GM18507 (cell line): ENCODE measurements around the gene NAXE.

Source experiments
- DNase-seq: peaks from one replicate; pipeline ENCODE4 v3.0.0; 2011; ENCODE audit warnings: low read depth; ENCODE audit not compliant: insufficient read length; ENCODE audit errors: extremely low spot score
- FAIRE-seq: peaks from 2 replicates; lab custom pipeline; 2011; peaks lifted over from hg19 to GRCh38; lab: Jason Lieb, UNC

The NAXE gene

DNA sequence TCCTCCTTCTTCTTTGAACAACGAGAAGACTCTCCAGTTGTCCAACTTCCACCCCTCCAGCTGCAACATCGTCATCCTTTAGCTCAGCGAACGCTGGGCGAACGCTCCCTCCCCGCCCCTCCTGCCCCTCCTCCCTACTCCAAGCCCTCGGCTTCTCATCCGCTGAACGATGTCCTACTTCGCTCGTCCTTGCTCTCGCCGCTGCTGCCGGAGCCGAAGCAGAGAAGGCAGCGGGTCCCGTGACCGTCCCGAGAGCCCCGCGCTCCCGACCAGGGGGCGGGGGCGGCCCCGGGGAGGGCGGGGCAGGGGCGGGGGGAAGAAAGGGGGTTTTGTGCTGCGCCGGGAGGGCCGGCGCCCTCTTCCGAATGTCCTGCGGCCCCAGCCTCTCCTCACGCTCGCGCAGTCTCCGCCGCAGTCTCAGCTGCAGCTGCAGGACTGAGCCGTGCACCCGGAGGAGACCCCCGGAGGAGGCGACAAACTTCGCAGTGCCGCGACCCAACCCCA lies 50.2 kb downstream of the NAXE start, which contains the start of gene BCAN:
TSS of gene BCAN (plus strand) at position 357 of the 504 bp plus-strand sequence. CDS start 3,938 bp downstream, outside the sequence.
- FAIRE-seq: no peak
- no peak for DNase-seq

GRCh38 chr1:156642265-156643048 lies 50.9 kb downstream of the NAXE start:
- FAIRE-seq (no peak), DNase-seq (no peak)

DNA sequence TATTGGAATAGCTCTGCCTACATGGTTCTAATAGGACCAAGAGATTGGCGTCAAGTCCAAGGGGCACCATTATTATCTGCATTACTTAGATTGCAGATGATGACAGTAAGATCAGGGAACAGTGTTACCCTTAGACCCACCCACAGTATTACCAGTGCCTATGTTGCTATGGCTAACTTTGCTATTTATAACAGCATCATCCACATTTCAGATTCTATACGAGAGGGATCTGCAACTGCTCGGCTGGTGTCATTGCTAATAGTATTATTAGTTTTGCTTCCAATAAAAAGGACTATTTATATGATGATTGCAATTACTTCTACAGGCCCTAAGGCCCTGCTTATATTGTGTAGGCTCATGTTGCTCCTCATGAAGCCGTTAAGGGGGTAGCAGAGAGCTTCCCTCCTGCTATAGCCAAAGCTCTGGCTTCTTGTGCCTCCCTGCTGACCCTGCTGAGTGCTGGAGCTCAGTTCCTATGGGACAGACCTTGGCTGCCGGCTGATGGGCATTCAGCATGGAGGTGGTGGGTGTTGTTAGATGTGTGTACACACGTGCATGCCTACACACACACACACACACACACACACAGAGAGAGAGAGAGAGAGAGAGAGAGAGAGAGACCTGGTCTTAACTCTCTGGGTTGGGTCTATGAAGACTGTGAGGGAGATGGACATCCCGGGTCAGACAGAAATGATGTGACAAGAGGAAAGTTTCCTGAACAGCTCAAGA lies 51.6 kb downstream of the NAXE start:
- FAIRE-seq: no peak
- no peak for DNase-seq

DNA sequence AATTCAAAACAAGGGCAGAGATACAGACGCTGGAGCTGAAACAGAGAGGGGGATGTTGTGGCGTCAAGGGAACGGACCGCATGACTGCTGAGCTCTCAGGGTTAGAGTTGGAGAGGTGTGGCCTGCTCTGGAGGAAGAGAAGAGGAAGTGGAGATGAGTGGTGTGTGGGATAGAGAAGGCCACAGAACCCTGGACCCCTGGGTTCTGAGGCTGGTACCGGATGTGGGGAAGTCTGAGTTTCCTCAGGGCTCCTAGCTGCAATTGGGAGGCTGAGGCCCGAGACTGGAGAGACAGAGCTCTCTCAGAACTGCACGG lies 52.2 kb downstream of the NAXE start:
- no peak for DNase-seq

More for the DNA sequence above, 52.2 kb downstream of the NAXE start:
- peak; percentile 56 for FAIRE-seq
